ENCODE data around the gene BCOR.

BCOR gene

DNA sequence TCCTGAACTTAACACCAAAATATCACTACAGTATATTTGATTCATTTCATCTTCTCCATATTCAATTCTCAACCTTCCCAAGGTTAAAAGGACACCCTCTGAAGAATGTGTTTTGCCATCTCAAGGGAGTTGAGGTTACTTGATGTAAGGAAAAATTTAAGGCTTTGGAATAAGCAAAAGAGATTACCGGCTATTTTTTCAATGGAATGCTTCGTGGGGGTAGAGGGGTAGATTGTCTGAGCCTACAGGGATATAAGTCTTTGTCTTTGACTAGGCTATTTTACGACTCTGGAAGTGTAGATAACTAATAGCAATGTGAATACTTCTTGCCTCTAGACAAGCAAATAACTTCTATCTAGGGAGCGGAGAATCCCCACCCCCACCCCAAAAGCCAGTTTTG, 78.2 kb downstream of the BCOR start:
- no peak for ATAC-seq
- Mint-ChIP-seq H3K9me3 (no peaks in the 10 kb centered on the region), H3K27ac (no peak overlapping the region), H3K27me3 (no peaks in the 10 kb centered on the region), H3K4me1 (no peaks in the 10 kb centered on the region), H3K4me3 (no peak overlapping the region), H3K36me3 (no peaks in the 10 kb centered on the region)

DNA sequence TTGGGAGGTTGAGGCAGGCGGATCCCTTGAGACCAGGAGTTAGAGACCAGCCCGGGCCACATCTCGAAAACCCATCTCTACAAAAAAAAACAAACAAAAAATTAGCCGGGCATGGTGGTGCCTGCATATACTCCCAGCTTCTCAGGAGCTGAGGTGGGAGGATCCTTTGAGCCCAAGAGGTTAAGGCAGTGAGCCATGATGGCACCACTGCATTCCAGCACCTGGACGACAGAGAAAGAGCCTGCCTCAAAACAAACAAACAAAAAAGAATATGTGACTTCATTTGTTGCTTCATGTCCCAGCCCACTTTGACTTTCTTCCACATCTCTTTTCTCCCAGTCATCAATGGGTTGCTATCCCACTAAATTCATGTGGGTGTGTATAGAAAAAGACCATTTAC, 79.7 kb downstream of the BCOR start:
- H3K27me3 Mint-ChIP-seq, result no peaks in the 10 kb centered on the region
- no peaks in the 10 kb centered on the region for H3K9me3 Mint-ChIP-seq
- no peaks in the 10 kb centered on the region for H3K4me1 Mint-ChIP-seq
- H3K27ac Mint-ChIP-seq, result no peak overlapping the region
- ATAC-seq, result no peak
- no peak overlapping the region for H3K4me3 Mint-ChIP-seq
- no peaks in the 10 kb centered on the region for H3K36me3 Mint-ChIP-seq

DNA sequence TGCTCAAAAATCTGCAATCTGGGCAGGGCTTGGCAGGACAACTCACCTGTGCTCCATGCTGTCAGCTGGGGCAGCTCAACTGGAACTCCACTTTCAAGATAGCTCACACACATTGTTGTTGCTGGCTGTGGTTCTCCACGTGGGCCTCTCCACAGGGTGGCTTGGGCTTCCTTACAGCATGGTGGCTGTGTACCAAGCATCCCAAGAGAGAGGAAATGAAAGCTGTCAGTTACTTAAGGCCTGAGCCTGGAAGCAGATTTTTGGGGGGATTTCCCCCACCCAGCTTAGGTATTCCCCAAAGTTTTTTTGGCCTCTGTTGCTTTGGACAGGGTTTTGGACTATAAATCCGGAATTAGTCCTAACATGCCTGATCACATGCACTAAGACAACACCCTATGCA, 81.0 kb downstream of the BCOR start:
- no peaks in the 10 kb centered on the region for H3K9me3 Mint-ChIP-seq
- no peak for ATAC-seq
- H3K27me3 Mint-ChIP-seq, result no peaks in the 10 kb centered on the region
- no peaks in the 10 kb centered on the region for H3K36me3 Mint-ChIP-seq
- no peak overlapping the region for H3K4me3 Mint-ChIP-seq
- no peak overlapping the region for H3K27ac Mint-ChIP-seq
- H3K4me1 Mint-ChIP-seq, result peaks cover 6% of the 10 kb centered on the region

DNA sequence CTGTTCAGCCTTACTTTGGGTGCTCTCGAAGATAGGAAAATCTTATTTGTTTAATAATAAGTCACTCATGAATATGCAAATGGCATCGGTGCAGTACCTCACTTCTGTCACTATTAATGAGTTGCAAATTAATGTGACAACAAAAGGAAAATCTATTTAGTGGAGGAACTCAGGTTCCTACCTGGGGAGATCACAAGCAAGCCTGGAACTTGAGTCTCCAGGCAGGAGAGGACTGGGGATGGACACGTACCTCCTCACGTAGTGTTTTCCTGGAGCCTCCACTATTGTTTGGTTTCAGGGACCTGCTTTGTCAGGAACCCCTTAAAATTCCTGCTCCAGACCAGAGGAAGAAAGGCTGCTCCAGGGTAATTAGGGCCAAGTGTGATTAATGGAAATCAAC, 82.1 kb downstream of the BCOR start:
- Mint-ChIP-seq H3K4me1 (peaks cover 12% of the 10 kb centered on the region), H3K27me3 (peaks cover 4% of the 10 kb centered on the region), H3K4me3 (no peak overlapping the region)

DNA sequence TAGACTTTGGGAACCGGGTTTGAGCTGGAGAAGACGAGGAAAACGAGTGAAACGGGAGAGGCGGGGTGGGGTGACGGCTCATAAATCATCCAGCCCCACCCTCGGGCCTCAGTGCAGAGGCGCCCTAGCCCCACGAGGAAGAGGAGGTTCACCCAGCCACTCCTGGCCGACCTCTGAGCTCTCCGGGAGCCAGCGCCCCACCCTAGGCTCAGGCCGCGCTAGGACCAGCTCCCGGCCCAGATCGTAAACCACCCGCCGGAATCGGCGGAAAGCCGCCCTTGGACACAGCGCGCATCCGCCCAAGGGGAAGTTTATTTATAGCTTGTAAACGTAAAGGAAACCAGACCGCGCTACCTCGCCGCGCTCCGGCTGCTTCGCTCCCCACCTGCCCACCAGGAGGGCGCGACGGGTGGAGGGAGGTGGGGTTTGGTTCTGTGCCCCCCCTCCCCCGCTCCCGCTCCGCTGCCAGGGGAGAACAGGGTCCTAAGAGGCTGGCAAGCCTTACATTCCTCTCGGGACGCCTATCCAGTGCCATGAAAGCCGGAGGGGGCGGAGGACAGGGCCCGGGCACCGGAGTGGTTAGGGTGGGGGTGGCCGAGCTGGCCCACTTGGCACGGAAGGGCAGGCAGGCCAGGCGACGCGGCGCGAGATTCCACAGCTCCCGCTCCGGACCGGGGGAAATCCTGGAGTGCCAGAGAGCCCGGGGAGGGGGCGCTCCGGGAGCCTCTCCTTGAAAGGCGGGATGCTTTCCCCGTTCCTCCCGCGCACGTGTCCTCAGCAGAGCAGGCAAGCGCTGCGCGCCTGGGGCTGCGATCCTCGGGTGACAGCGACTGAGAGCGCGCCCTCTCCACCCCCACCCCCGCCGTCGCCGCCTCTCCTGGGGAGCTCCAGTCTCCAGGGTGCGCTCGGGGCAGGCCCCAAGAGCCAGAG, 84.2 kb downstream of the BCOR start:
- H3K27ac Mint-ChIP-seq, result peak overlapping the region; percentile 83
- H3K27me3 Mint-ChIP-seq, result peaks cover 14% of the 10 kb centered on the region
- no peaks in the 10 kb centered on the region for H3K9me3 Mint-ChIP-seq
- peaks cover 29% of the 10 kb centered on the region for H3K4me1 Mint-ChIP-seq
- peak; percentile 74 for ATAC-seq
- peak overlapping the region; percentile 82 for H3K4me3 Mint-ChIP-seq
- no peaks in the 10 kb centered on the region for H3K36me3 Mint-ChIP-seq

More for the DNA sequence above, 82.1 kb downstream of the BCOR start:
- Mint-ChIP-seq H3K9me3 (no peaks in the 10 kb centered on the region), H3K36me3 (no peaks in the 10 kb centered on the region), H3K27ac (no peak overlapping the region)
- no peak for ATAC-seq

DNA sequence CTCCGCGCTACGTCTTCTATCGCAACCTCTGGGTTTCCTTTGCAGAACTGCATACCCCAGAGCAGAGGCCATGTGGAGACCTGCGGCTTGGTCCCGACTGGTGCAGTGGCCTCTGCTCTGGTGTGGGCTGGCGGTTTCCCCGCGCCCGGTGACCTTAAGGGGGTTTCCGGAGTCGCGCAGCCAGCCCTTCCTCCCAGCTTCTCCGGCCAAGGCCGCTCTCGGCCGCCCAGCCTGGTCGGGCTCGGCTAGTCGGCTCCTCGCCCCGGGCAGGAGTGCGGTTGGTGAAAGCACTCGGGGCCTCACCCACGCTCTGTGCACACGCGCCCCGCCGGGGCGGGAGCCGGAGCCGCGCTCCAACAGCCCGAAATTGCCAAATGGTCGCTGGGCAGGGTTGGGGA, 84.9 kb downstream of the BCOR start:
- peaks cover 18% of the 10 kb centered on the region for H3K27me3 Mint-ChIP-seq
- ATAC-seq, result peak; percentile 67
- no peaks in the 10 kb centered on the region for H3K9me3 Mint-ChIP-seq
- H3K4me3 Mint-ChIP-seq, result peak overlapping the region; percentile 82
- no peaks in the 10 kb centered on the region for H3K36me3 Mint-ChIP-seq
- peaks cover 29% of the 10 kb centered on the region for H3K4me1 Mint-ChIP-seq
- peak overlapping the region; percentile 83 for H3K27ac Mint-ChIP-seq

DNA sequence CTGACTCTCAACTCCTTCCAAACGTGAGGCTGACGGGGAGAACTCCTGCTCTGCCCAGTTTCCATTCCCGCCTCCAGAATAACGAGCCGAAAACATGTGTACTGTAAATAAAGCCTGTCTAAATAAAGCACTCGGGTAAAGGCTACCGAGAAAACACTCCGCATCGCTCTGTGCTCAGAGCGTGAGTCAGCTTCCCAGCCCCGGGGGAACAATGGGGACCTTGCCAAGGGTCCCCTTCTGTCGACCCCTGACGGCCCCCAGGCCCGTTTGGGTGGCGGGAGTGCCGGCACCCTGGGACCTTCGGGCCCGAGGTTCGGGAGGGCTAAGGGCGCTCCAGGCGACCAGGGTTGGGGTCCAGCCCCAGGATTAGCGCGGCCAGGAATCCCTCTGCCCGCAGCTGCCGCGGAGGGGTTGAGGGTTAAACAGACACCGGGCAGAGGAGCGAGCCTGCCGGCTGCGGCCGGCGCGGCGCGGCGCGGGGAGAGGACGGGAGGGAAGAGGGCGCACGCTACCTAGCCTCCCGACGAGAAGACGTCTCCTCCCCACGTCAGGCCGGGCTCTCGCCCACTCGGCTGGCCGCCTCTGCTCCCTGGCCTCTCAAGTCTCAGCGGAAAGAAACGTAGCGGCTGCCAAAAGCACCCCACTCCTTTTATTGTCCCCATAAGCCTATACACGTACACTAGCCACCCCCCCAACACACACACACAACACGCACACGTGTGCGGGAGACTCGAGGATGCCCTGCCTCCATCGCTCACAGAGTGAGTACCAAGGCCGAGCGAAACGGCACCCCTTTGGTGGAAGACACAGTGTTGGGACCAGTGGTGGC, 85.5 kb downstream of the BCOR start:
- peak overlapping the region; percentile 83 for H3K27ac Mint-ChIP-seq
- no peaks in the 10 kb centered on the region for H3K36me3 Mint-ChIP-seq
- peaks cover 24% of the 10 kb centered on the region for H3K27me3 Mint-ChIP-seq
- H3K9me3 Mint-ChIP-seq, result no peaks in the 10 kb centered on the region
- peaks cover 32% of the 10 kb centered on the region for H3K4me1 Mint-ChIP-seq
- H3K4me3 Mint-ChIP-seq, result peak overlapping the region; percentile 37
- ATAC-seq, result peak; percentile 11

DNA sequence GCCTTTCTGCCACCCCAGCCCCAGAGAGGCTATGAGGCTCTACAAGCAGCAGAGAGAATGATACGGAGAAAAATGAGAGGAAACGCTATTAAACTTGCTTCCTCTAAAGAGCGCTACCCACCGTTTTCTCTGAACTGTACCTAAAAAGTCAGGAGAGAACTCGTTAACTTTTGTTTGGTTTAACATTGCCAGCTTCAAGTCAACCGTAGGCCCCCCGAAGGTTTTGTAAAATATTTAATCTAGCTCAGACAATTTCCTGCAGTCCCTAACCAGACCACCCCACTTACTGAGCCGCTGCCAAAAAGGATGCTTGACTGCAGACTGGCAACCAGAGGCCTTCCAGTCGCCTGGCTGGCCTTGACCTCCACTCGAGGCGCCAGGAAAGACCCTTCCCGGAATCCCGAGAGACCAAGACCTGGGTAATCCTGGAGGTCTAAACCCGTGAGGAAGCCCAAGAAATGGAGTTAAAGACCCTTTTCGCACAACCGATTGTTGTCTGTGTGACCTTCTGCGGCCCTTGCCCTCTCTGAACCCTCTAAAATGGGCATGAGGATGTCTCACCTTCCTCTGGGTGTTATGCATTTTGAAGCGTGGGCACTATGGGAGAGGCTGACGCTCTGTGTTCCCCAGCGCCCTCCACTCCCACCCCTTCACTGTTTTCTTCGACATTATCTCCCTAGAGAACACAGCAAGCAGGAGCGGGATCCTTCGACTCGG, 86.3 kb downstream of the BCOR start:
- Mint-ChIP-seq H3K4me1 (peaks cover 40% of the 10 kb centered on the region), H3K27me3 (peaks cover 32% of the 10 kb centered on the region), H3K4me3 (no peak overlapping the region), H3K27ac (peak overlapping the region; percentile 83), H3K36me3 (no peaks in the 10 kb centered on the region), H3K9me3 (no peaks in the 10 kb centered on the region)
- no peak for ATAC-seq

DNA sequence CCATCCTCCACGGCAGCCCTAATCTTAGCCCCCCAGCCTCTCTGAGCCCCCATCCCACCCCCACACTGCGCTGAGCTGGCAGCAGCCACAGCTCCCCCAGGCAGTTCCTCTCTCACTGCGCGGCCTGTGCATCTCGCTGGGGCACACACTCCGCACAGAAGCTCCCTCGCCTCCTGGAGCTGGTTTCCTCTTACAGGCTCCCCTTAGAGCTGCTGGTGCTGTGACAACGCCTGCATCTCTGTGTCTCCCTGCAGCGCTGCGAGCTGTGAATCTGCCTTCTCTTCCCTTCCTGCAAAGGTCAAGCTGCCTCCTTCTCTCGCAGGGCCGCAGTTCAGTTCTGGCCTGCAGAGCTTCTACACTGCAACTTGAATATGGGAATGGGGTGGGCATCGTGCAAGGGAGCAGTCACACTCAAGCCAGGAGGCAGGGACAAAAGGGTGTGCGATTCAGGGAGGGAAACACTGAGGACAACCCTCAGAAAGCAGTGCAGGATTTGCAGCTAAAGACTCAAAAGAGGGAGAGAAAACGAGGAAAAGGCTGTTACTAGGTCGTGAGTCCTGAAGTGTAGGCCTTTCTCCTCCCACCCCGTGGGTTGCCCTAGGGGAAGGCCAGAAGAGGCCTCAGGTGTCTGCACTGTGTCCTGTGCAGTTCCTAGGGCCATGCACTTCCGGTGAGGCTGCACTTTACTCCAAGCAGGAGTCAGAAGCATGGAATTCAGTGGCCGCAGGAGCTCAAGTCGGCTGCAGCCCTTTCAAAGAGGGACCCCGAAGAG, 87.0 kb downstream of the BCOR start:
- Mint-ChIP-seq H3K9me3 (no peaks in the 10 kb centered on the region), H3K4me3 (peak overlapping the region; percentile 23), H3K27ac (no peak overlapping the region), H3K27me3 (peaks cover 34% of the 10 kb centered on the region), H3K36me3 (no peaks in the 10 kb centered on the region), H3K4me1 (peaks cover 40% of the 10 kb centered on the region)
- ATAC-seq, result no peak

DNA sequence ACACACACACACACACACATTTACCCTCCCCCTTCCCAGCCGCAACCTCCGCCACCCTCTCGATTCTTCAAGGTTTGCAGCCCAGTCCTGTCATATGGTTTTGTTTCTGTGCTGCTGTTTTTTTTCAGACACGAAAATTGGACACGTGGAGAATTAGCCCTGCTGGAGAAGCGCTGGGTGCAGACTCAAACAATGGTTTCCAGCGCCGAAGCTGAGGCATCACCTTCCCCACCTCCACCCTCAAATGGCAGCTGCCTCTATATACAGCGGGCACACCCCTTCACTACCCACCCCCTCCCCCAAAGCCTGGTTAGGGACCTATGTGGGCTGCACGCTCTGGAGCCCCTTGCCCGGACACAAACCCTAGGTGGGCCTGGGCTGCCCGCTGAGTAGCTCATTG, 87.9 kb downstream of the BCOR start:
- Mint-ChIP-seq H3K27ac (no peak overlapping the region), H3K9me3 (no peaks in the 10 kb centered on the region), H3K4me3 (peak overlapping the region; percentile 48), H3K4me1 (peaks cover 40% of the 10 kb centered on the region), H3K36me3 (no peaks in the 10 kb centered on the region), H3K27me3 (peaks cover 42% of the 10 kb centered on the region)
- ATAC-seq, result no peak

DNA sequence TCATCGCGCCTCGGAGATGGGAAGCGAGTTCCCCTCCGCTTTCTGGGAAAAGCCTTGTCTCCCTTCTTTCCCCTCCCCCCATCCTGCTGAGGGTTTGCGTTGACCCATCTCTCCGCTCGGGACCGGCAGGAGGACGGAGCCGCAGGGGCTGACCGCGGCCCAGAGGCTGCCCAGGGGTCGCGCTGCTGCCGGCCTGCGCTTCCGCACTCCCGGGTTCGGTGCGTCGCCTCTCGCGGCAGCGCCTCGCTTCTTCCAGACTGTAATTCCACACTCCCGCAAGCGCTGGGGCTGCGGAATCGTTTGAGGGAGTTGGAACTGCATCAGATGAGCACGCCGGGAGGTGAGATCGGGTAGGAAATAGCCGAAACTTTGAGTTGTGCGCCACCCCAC, 88.3 kb downstream of the BCOR start:
- H3K9me3 Mint-ChIP-seq, result no peaks in the 10 kb centered on the region
- H3K4me3 Mint-ChIP-seq, result no peak overlapping the region
- H3K36me3 Mint-ChIP-seq, result no peaks in the 10 kb centered on the region
- peaks cover 47% of the 10 kb centered on the region for H3K27me3 Mint-ChIP-seq
- no peak for ATAC-seq
- H3K4me1 Mint-ChIP-seq, result peaks cover 40% of the 10 kb centered on the region
- no peak overlapping the region for H3K27ac Mint-ChIP-seq

DNA sequence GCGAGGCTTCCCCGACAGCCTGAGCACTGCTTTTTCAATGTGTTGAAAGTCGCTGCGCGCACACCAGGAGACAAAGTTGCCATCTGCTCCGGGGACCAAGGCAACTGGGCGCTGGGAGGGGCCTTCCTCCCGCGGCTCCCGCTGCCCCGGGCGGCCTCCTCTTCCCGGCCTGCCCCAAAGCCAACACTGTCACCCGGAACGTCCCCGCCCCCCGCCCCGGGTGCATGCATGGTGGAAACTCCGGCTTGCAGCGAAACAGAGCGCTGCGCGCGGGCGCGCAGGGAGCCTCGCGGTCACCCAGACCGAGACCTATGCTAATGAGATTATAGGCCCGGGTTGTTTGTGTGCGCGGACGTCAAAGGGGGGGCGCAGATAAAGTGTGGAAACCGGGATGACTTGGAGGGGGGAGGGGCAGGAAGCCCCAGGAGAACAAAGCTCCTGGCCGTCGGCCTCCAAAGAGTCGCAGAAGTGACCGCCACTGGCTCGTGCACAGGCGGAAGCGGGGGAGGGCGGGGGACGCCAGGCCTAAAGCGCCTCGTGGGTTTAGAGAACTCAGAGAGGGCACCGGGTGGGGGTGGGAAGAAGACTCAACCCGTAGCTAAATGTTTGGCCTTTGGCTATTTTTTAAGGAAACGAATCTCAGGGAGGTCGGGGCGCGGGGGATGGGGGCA, 88.8 kb downstream of the BCOR start:
- Mint-ChIP-seq H3K36me3 (no peaks in the 10 kb centered on the region), H3K27me3 (peaks cover 52% of the 10 kb centered on the region), H3K4me1 (peaks cover 40% of the 10 kb centered on the region), H3K27ac (peak overlapping the region; percentile 35), H3K4me3 (peak overlapping the region; percentile 64), H3K9me3 (no peaks in the 10 kb centered on the region)
- no peak for ATAC-seq

DNA sequence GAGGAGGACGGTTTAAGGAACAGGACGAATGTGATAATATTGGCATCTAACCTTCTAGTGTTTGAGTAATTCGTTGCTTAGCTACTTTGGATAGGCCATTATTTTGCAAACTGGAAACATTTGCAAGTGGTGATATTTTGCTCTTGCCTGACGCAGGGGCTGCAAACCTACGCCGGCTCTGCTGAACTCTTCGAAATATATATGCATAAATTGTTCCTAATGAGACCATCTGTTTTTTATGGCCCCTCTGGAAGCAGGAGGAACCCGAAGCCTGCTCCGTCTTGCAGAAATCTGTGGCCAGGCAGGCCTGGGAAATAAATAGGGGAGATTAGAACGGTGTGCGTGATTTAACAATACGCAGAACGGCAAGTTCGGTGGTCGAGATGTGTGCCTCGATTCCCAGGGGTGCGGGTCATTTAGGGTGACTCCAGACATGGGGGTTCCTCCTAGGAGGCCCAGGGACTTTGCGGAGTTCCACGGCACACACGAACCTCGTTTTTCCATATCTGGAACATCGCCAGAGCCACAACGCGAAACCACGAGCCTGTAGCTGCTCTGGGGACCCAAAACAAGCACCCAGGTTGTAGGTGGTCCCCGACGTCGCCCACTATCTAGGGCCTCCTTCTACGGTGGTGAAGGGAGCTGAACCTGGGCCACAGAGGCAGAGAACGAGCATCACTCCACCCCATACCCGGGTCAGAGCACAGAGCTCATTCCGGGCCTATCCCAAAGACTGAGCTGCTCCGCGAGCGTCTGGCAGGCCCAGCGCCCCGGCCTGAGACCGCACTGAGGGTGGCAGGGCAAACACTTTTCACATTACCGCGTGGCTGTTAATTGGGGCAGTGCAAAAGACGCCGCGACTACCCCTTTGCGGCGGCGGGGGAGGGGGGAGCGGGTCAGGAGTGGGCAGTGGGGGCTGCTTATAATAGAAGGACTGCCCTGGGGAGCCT, 89.7 kb downstream of the BCOR start:
- Mint-ChIP-seq H3K9me3 (no peaks in the 10 kb centered on the region), H3K4me3 (no peak overlapping the region), H3K27ac (no peak overlapping the region), H3K36me3 (no peaks in the 10 kb centered on the region), H3K4me1 (peaks cover 40% of the 10 kb centered on the region), H3K27me3 (peaks cover 52% of the 10 kb centered on the region)
- no peak for ATAC-seq
